Neural progenitor cell (in vitro differentiated cells): ENCODE data around the gene UBTD2. TPM values are rescaled to one million over a fixed set of nuclear protein-coding genes. Genes with fewer than 3 reads are reported as not detected.

Source experiments
- DNase-seq: peaks from one replicate; pipeline ENCODE4 v3.0.0-alpha.2; 2016; ENCODE audit warnings: low spot score
- H2AFZ ChIP-seq: fragments of 200-600 bp; sonication (generic); replicated peaks from 2 replicates; pipeline ENCODE4 v1.6.1; 2016; ENCODE audit warnings: antibody characterized with exemption
- H3F3A ChIP-seq: fragments of 200-600 bp; sonication (generic); 2 replicates; pipeline ENCODE4 v1.6.1; 2016; ENCODE audit warnings: antibody characterized with exemption, low read depth
- H3K27ac ChIP-seq: fragments of 200-600 bp; sonication (generic); 2 replicates; pipeline ENCODE4 v1.5.1; 2016; ENCODE audit warnings: mild to moderate bottlenecking
- H3K27me3 ChIP-seq: fragments of 200-600 bp; sonication (generic); 2 replicates; pipeline ENCODE4 v1.6.1; 2016; ENCODE audit warnings: mild to moderate bottlenecking, moderate library complexity
- H3K36me3 ChIP-seq: fragments of 200-600 bp; sonication (generic); 2 replicates; pipeline ENCODE4 v1.5.1; 2016
- H3K4me1 ChIP-seq: fragments of 200-600 bp; sonication (generic); 2 replicates; pipeline ENCODE4 v1.6.1; 2016; ENCODE audit warnings: mixed run types
- H3K4me2 ChIP-seq: fragments of 200-600 bp; sonication (generic); 2 replicates; pipeline ENCODE4 v1.6.1; 2016
- H3K4me3 ChIP-seq: fragments of 200-600 bp; sonication (generic); 2 replicates; pipeline ENCODE4 v1.5.1; 2016
- H3K79me2 ChIP-seq: fragments of 200-600 bp; sonication (generic); 2 replicates; pipeline ENCODE4 v1.6.1; 2016; ENCODE audit warnings: low read depth
- H3K9ac ChIP-seq: fragments of 200-600 bp; sonication (generic); 2 replicates; pipeline ENCODE4 v1.6.1; 2016
- H3K9me3 ChIP-seq: fragments of 200-600 bp; sonication (generic); 2 replicates; pipeline ENCODE4 v1.5.1; 2016; ENCODE audit warnings: low read depth
- H4K20me1 ChIP-seq: fragments of 200-600 bp; sonication (generic); 2 replicates; pipeline ENCODE4 v1.6.1; 2016; ENCODE audit warnings: low read depth
- H3K27ac Mint-ChIP-seq: 3 replicates; pipeline ENCODE4 v1.8.0; 2021; ENCODE audit warnings: mixed read lengths
- H3K27me3 Mint-ChIP-seq: 2 replicates; pipeline ENCODE4 v1.8.0; 2022; ENCODE audit warnings: low read depth, mild to moderate bottlenecking, inconsistent platforms, moderate library complexity, mixed read lengths; ENCODE audit not compliant: insufficient read depth
- H3K36me3 Mint-ChIP-seq: 3 replicates; pipeline ENCODE4 v1.8.0; 2021; ENCODE audit warnings: mixed read lengths
- H3K4me1 Mint-ChIP-seq: 3 replicates; pipeline ENCODE4 v1.8.0; 2021; ENCODE audit warnings: mixed read lengths
- H3K4me3 Mint-ChIP-seq: 3 replicates; pipeline ENCODE4 v1.8.0; 2021; ENCODE audit warnings: mild to moderate bottlenecking, moderate library complexity, mixed read lengths
- H3K9me3 Mint-ChIP-seq: 3 replicates; pipeline ENCODE4 v1.8.0; 2020; ENCODE audit warnings: mixed read lengths
- EZH2 ChIP-seq: fragments of 200-600 bp; sonication (generic); IDR thresholded peaks from 2 replicates; pipeline ENCODE4 v1.6.1; 2017; ENCODE audit warnings: antibody characterized with exemption, mild to moderate bottlenecking, moderate library complexity
- EZH2phosphoT487 ChIP-seq: fragments of 200-600 bp; sonication (generic); IDR thresholded peaks from 2 replicates; pipeline ENCODE4 v1.6.1; 2017; ENCODE audit warnings: antibody characterized with exemption
- total RNA-seq: library from RNA; depleted of rRNA; stranded (reverse); fragments of >200 nt; gene quantifications from 2 replicates; pipeline ENCODE4 v1.2.3, GENCODE V29; 2015; ENCODE audit warnings: low replicate concordance
- TF ChIP-seq, protein P1 (sequence below): fragments of 200-600 bp; sonication (generic); IDR thresholded peaks from 2 replicates; pipeline ENCODE4 v1.5.1; 2017; ENCODE audit warnings: antibody characterized with exemption, mild to moderate bottlenecking

Gene UBTD2
- total RNA-seq, 1 donor from 2014 or later: 92.9 TPM

DNA sequence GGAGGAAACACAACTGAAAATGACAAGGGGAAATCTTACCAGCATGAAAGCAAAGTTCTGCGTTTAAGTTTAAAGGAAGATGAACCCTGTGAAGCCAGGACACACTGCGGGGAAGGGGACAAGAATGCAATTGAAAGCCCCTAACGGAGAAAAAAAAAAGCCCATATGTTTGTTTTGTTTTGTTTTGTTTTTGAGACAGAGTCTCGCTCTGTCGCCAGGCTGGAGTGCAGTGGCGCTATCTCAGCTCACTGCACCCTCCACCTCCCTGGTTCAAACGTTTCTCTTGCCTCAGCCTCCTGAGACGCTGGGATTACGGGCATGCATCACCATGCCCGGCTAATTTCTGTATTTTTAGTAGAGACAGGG lies 98.5 kb downstream of the UBTD2 start:
- TF ChIP-seq EZH2: no peak
- Mint-ChIP-seq H3K36me3 (peaks cover 2% of the 10 kb centered on the region), H3K27me3 (peaks cover 2% of the 10 kb centered on the region), H3K4me1 (peaks cover 24% of the 10 kb centered on the region), H3K4me3 (no peak overlapping the region), H3K27ac (no peak overlapping the region), H3K9me3 (peaks cover 7% of the 10 kb centered on the region)
- Histone ChIP-seq H3K9ac (no peak overlapping the region), H3K4me2 (no peak overlapping the region), H3K27me3 (peaks cover 13% of the 10 kb centered on the region), H3F3A (peaks cover 26% of the 10 kb centered on the region), H3K27ac (no peak overlapping the region), H3K9me3 (no peaks in the 10 kb centered on the region), H3K4me1 (peaks cover 11% of the 10 kb centered on the region), H4K20me1 (no peaks in the 10 kb centered on the region), H3K4me3 (no peak overlapping the region), H3K79me2 (no peaks in the 10 kb centered on the region), H2AFZ (no peak overlapping the region), H3K36me3 (no peaks in the 10 kb centered on the region)
- DNase-seq: no peak

- H3K36me3 Mint-ChIP-seq: peaks cover 2% of the 10 kb centered on the region
- Histone ChIP-seq H3K9me3 (no peaks in the 10 kb centered on the region), H3K27ac (no peak overlapping the region), H3K4me2 (no peak overlapping the region), H3K36me3 (no peaks in the 10 kb centered on the region), H3K4me3 (no peak overlapping the region), H3K4me1 (peaks cover 6% of the 10 kb centered on the region), H3K9ac (no peak overlapping the region), H3K27me3 (peaks cover 13% of the 10 kb centered on the region), H3K79me2 (no peaks in the 10 kb centered on the region), H2AFZ (no peak overlapping the region), H3F3A (peaks cover 17% of the 10 kb centered on the region), H4K20me1 (no peaks in the 10 kb centered on the region)
- H3K9me3 Mint-ChIP-seq: peaks cover 7% of the 10 kb centered on the region
- no peak overlapping the region for H3K4me3 Mint-ChIP-seq
- H3K4me1 Mint-ChIP-seq: peaks cover 25% of the 10 kb centered on the region
- peaks cover 2% of the 10 kb centered on the region for H3K27me3 Mint-ChIP-seq
- H3K27ac Mint-ChIP-seq: no peak overlapping the region
- TF ChIP-seq EZH2 (no peak), EZH2phosphoT487 (no peak)
- TF ChIP-seq, protein P1, sequence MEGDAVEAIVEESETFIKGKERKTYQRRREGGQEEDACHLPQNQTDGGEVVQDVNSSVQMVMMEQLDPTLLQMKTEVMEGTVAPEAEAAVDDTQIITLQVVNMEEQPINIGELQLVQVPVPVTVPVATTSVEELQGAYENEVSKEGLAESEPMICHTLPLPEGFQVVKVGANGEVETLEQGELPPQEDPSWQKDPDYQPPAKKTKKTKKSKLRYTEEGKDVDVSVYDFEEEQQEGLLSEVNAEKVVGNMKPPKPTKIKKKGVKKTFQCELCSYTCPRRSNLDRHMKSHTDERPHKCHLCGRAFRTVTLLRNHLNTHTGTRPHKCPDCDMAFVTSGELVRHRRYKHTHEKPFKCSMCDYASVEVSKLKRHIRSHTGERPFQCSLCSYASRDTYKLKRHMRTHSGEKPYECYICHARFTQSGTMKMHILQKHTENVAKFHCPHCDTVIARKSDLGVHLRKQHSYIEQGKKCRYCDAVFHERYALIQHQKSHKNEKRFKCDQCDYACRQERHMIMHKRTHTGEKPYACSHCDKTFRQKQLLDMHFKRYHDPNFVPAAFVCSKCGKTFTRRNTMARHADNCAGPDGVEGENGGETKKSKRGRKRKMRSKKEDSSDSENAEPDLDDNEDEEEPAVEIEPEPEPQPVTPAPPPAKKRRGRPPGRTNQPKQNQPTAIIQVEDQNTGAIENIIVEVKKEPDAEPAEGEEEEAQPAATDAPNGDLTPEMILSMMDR: no peak
- DNase-seq: no peak
These were observed 99.7 kb downstream of the UBTD2 start for GRCh38 chr5:172183881-172184280.

- Histone ChIP-seq H3K79me2 (no peaks in the 10 kb centered on the region), H4K20me1 (no peaks in the 10 kb centered on the region), H3K9me3 (no peaks in the 10 kb centered on the region), H3K4me2 (no peak overlapping the region), H3K9ac (no peak overlapping the region), H3K27ac (no peak overlapping the region), H3K4me3 (no peak overlapping the region), H3K27me3 (peaks cover 12% of the 10 kb centered on the region), H3F3A (peaks cover 5% of the 10 kb centered on the region), H2AFZ (no peak overlapping the region), H3K4me1 (peaks cover 13% of the 10 kb centered on the region), H3K36me3 (no peaks in the 10 kb centered on the region)
- peaks cover 7% of the 10 kb centered on the region for H3K9me3 Mint-ChIP-seq
- TF ChIP-seq EZH2phosphoT487 (no peak), EZH2 (no peak)
- TF ChIP-seq, protein P1: no peak
- no peak overlapping the region for H3K4me3 Mint-ChIP-seq
- peaks cover 29% of the 10 kb centered on the region for H3K4me1 Mint-ChIP-seq
- DNase-seq: no peak
- H3K27me3 Mint-ChIP-seq: peaks cover 2% of the 10 kb centered on the region
- H3K36me3 Mint-ChIP-seq: peaks cover 4% of the 10 kb centered on the region
- H3K27ac Mint-ChIP-seq: no peak overlapping the region
These were observed 101.3 kb downstream of the UBTD2 start for GRCh38 chr5:172182291-172182690.

DNA sequence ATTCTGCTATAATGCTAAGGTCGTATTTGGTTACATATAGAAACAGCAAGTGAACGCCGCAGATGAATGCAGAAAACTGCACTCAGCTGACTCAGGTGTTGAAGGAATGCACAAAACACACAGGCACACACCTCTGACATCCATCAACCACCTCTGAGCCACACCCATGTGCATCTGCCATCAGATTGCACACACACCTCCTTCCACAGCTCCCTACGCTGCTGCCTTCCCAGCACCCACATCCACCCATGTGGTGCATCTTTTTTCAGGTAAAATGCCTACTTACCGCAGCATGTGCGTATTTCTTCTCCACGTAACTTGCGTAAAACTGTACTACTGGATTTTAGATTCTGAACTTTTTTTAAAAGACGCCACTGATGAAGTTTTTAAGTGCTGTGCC lies 102.6 kb downstream of the UBTD2 start:
- Histone ChIP-seq H4K20me1 (no peaks in the 10 kb centered on the region), H2AFZ (no peak overlapping the region), H3K27me3 (no peaks in the 10 kb centered on the region), H3K27ac (no peak overlapping the region), H3K4me3 (no peak overlapping the region), H3K9ac (no peak overlapping the region), H3K9me3 (no peaks in the 10 kb centered on the region), H3K4me2 (no peak overlapping the region), H3F3A (peaks cover 3% of the 10 kb centered on the region), H3K79me2 (no peaks in the 10 kb centered on the region), H3K36me3 (no peaks in the 10 kb centered on the region), H3K4me1 (peaks cover 8% of the 10 kb centered on the region)
- DNase-seq: no peak
- H3K27me3 Mint-ChIP-seq: no peaks in the 10 kb centered on the region
- H3K4me1 Mint-ChIP-seq: peaks cover 22% of the 10 kb centered on the region
- peaks cover 7% of the 10 kb centered on the region for H3K9me3 Mint-ChIP-seq
- no peak overlapping the region for H3K4me3 Mint-ChIP-seq
- no peak for TF ChIP-seq EZH2
- TF ChIP-seq, protein P1: no peak
- no peak for TF ChIP-seq EZH2phosphoT487
- H3K36me3 Mint-ChIP-seq: peaks cover 4% of the 10 kb centered on the region
- H3K27ac Mint-ChIP-seq: no peak overlapping the region
